IMR-90 (cell line): ENCODE measurements around the gene KRT6A. TPM values are rescaled to one million over a fixed set of nuclear protein-coding genes. Genes with fewer than 3 reads are reported as not detected.

Experiments used
- ATAC-seq: fragments of 200-7000 bp; cut with Tn5 transposase; 2 replicates; pipeline ENCODE4 v1.9.1; 2020; ENCODE audit warnings: low read depth, mild to moderate bottlenecking, moderate library complexity
- BruUV-seq: library from RNA; stranded (reverse); fragments of 400-500 nt; replicated peaks from 2 replicates; lab custom pipeline; 2021; lab: Mats Ljungman, UMichigan
- CTCF ChIA-PET: fragments of 300-600 bp; formaldehyde crosslinking; extraction: SDS; loops from one replicate; lab custom pipeline; 2021; ENCODE audit warnings: antibody characterized with exemption; lab: Yijun Ruan, JAX
- POLR2A ChIA-PET: fragments of 300-600 bp; sonication (Branson Sonifier 250); formaldehyde crosslinking; loops from one replicate; lab custom pipeline; 2022; ENCODE audit warnings: antibody characterized with exemption; ENCODE audit not compliant: unreplicated experiment; lab: Charles Lee
- DNase-seq: peaks from one replicate; pipeline ENCODE4 v3.0.0; 2013
- H2AFZ ChIP-seq: replicated peaks from 2 replicates; pipeline ENCODE3; 2013; ENCODE audit warnings: low read length, mild to moderate bottlenecking; ENCODE audit not compliant: poor library complexity
- H2AK5ac ChIP-seq: 2 replicates; pipeline ENCODE4 v1.6.1; 2013; ENCODE audit warnings: low read depth, low read length, inconsistent platforms
- H2AK9ac ChIP-seq: replicated peaks from 2 replicates; pipeline ENCODE3; 2013; ENCODE audit warnings: mild to moderate bottlenecking, low read depth, low read length, moderate library complexity; ENCODE audit not compliant: poor library complexity
- H2BK120ac ChIP-seq: 2 replicates; pipeline ENCODE4 v1.6.1; 2013; ENCODE audit warnings: low read depth, low read length, inconsistent platforms
- H2BK15ac ChIP-seq: 3 replicates; pipeline ENCODE4 v1.6.1; 2013; ENCODE audit warnings: low read depth, low read length, inconsistent platforms
- H2BK20ac ChIP-seq: 2 replicates; pipeline ENCODE4 v1.6.1; 2013; ENCODE audit warnings: low read depth, mild to moderate bottlenecking, inconsistent platforms, low read length, moderate library complexity
- H2BK5ac ChIP-seq: 2 replicates; pipeline ENCODE4 v1.6.1; 2013; ENCODE audit warnings: mild to moderate bottlenecking, low read depth, low read length, inconsistent platforms; ENCODE audit not compliant: poor library complexity, severe bottlenecking
- H3K14ac ChIP-seq: replicated peaks from 2 replicates; pipeline ENCODE4 v1.6.1; 2013; ENCODE audit warnings: low read depth, low read length, inconsistent platforms
- H3K18ac ChIP-seq: 2 replicates; pipeline ENCODE4 v1.6.1; 2013; ENCODE audit warnings: low read depth, low read length, control low read depth
- H3K23ac ChIP-seq: 2 replicates; pipeline ENCODE4 v1.6.1; 2013; ENCODE audit warnings: low read depth, low read length, inconsistent platforms
- H3K27ac ChIP-seq: 2 replicates; pipeline ENCODE4 v1.5.1; 2013; ENCODE audit warnings: mild to moderate bottlenecking, control low read depth, low read length; ENCODE audit not compliant: insufficient read depth
- H3K27me3 ChIP-seq: 2 replicates; pipeline ENCODE4 v1.6.1; 2013; ENCODE audit warnings: low read length; ENCODE audit not compliant: control insufficient read depth, insufficient read depth
- H3K36me3 ChIP-seq: 2 replicates; pipeline ENCODE4 v1.6.1; 2013; ENCODE audit warnings: low read length, mixed read lengths; ENCODE audit not compliant: control insufficient read depth, insufficient read depth
- H3K4ac ChIP-seq: 2 replicates; pipeline ENCODE4 v1.6.1; 2013; ENCODE audit warnings: low read depth, low read length, inconsistent platforms
- H3K4me1 ChIP-seq: 2 replicates; pipeline ENCODE4 v1.6.1; 2013; ENCODE audit warnings: low read length, mixed read lengths; ENCODE audit not compliant: control insufficient read depth, insufficient read depth
- H3K4me2 ChIP-seq: 2 replicates; pipeline ENCODE4 v1.6.1; 2013; ENCODE audit warnings: low read depth, mild to moderate bottlenecking, control low read depth, low read length, moderate library complexity
- H3K4me3 ChIP-seq: 2 replicates; pipeline ENCODE4 v1.5.1; 2013; ENCODE audit warnings: low read depth, mild to moderate bottlenecking, control low read depth, low read length, moderate library complexity; ENCODE audit not compliant: insufficient read depth
- H3K56ac ChIP-seq: 2 replicates; pipeline ENCODE4 v1.6.1; 2013; ENCODE audit warnings: low read length, inconsistent platforms; ENCODE audit not compliant: insufficient read depth; ENCODE audit errors: extremely low read depth
- H3K79me1 ChIP-seq, 2 experiments: 2 replicates each; pipeline ENCODE4 v1.6.1; 2013; ENCODE audit warnings: low read length in 2 of 2, inconsistent platforms in 1 of 2, low read depth in 1 of 2
- H3K9ac ChIP-seq: 2 replicates; pipeline ENCODE4 v1.6.1; 2013; ENCODE audit warnings: low read depth, low read length, control low read depth
- H3K9me1 ChIP-seq: 2 replicates; pipeline ENCODE4 v1.6.1; 2013; ENCODE audit warnings: low read length, inconsistent platforms; ENCODE audit not compliant: insufficient read depth
- H3K9me3 ChIP-seq: 2 replicates; pipeline ENCODE4 v1.6.1; 2013; ENCODE audit warnings: low read length; ENCODE audit not compliant: control insufficient read depth, insufficient read depth
- H4K20me1 ChIP-seq: 2 replicates; pipeline ENCODE4 v1.6.1; 2013; ENCODE audit warnings: low read length, inconsistent platforms; ENCODE audit not compliant: insufficient read depth
- H4K5ac ChIP-seq: 2 replicates; pipeline ENCODE4 v1.6.1; 2013; ENCODE audit warnings: mild to moderate bottlenecking, low read depth, low read length, control low read depth
- H4K8ac ChIP-seq, 2 experiments: 2 replicates each; pipeline ENCODE4 v1.6.1; 2013; ENCODE audit warnings: low read depth in 2 of 2, low read length in 2 of 2, control low read depth in 1 of 2, inconsistent platforms in 1 of 2
- H4K91ac ChIP-seq: 2 replicates; pipeline ENCODE4 v1.6.1; 2013; ENCODE audit warnings: low read depth, low read length, inconsistent platforms; ENCODE audit not compliant: insufficient read depth
- BHLHE40 ChIP-seq: fragments of 150-350 bp; IDR thresholded peaks from 2 replicates; pipeline ENCODE4 v1.6.1; 2016; ENCODE audit warnings: mild to moderate bottlenecking, low read depth, low read length
- CEBPB ChIP-seq: IDR thresholded peaks from 2 replicates; pipeline ENCODE4 v1.6.1; 2012; ENCODE audit warnings: low read depth, low read length, improper control_type of control experiment
- CHD1 ChIP-seq: IDR thresholded peaks from 2 replicates; pipeline ENCODE4 v1.6.1; 2012; ENCODE audit warnings: low read depth, low read length, improper control_type of control experiment
- CTCF ChIP-seq: conservative IDR thresholded peaks from 2 replicates; pipeline ENCODE4 v1.5.1; 2012; ENCODE audit warnings: mild to moderate bottlenecking, low read depth, low read length, improper control_type of control experiment
- FOS ChIP-seq: fragments of 150-350 bp; IDR thresholded peaks from 2 replicates; pipeline ENCODE4 v1.6.1; 2016; ENCODE audit warnings: low read depth, low read length
- MAFK ChIP-seq: IDR thresholded peaks from 2 replicates; pipeline ENCODE4 v1.6.1; 2012; ENCODE audit warnings: low read depth, low read length, improper control_type of control experiment
- MAZ ChIP-seq: IDR thresholded peaks from 2 replicates; pipeline ENCODE4 v1.6.1; 2012; ENCODE audit warnings: low read depth, mild to moderate bottlenecking, low read length, improper control_type of control experiment, moderate library complexity, borderline replicate concordance
- MXI1 ChIP-seq: IDR thresholded peaks from 2 replicates; pipeline ENCODE4 v1.6.1; 2012; ENCODE audit warnings: low read depth, mild to moderate bottlenecking, low read length, moderate library complexity, borderline replicate concordance
- NFE2L2 ChIP-seq: fragments of 150-350 bp; IDR thresholded peaks from 2 replicates; pipeline ENCODE4 v1.6.1; 2016; ENCODE audit warnings: low read depth, mild to moderate bottlenecking, low read length
- POLR2A ChIP-seq: IDR thresholded peaks from 2 replicates; pipeline ENCODE4 v1.6.1; 2012; ENCODE audit warnings: mild to moderate bottlenecking, low read depth, low read length
- RAD21 ChIP-seq: IDR thresholded peaks from 2 replicates; pipeline ENCODE4 v1.6.1; 2012; ENCODE audit warnings: low read length, improper control_type of control experiment
- RCOR1 ChIP-seq: IDR thresholded peaks from 2 replicates; pipeline ENCODE4 v1.6.1; 2012; ENCODE audit warnings: mild to moderate bottlenecking, low read length, improper control_type of control experiment; ENCODE audit not compliant: insufficient replicate concordance
- RFX5 ChIP-seq: IDR thresholded peaks from 2 replicates; pipeline ENCODE4 v1.8.0; 2012; ENCODE audit warnings: low read depth, mild to moderate bottlenecking, low read length, moderate library complexity
- SMC3 ChIP-seq: fragments of 150-350 bp; IDR thresholded peaks from 2 replicates; pipeline ENCODE4 v1.6.1; 2016; ENCODE audit warnings: low read depth, mild to moderate bottlenecking, antibody characterized with exemption, low read length, moderate library complexity
- WGBS, 2 experiments: methylation state at CpG; one replicate each; pipeline versions ENCODE4 v1.1.5 to v1.1.7; 2013; ENCODE audit warnings: missing lambda C conversion rate in 2 of 2; ENCODE audit not compliant: insufficient read length in 1 of 2; ENCODE audit errors: extremely low coverage in 2 of 2; 5-methylcytosine and 5-hydroxymethylcytosine counted together
- dilution Hi-C: fragments of 300-500 bp; cut with HindIII; formaldehyde crosslinking; loops from one replicate; pipeline ENCODE4 v1.14.3; 2018; ENCODE audit warnings: low sequenced_read_pairs; ENCODE audit not compliant: unreplicated experiment
- in situ Hi-C: fragments of 300-500 bp; cut with MboI; formaldehyde crosslinking; loops from 3 replicates; pipeline ENCODE4 v1.14.3; 2019; ENCODE audit warnings: low sequenced_read_pairs, inconsistent platforms, mixed read lengths
- intact Hi-C: fragments of 100-400 bp; cut with micrococcal nuclease; formaldehyde crosslinking; loops from 2 replicates; pipeline ENCODE4 v1.10.0; 2022
- polyA plus RNA-seq, 3 experiments: library from polyadenylated mRNA; depleted of rRNA; stranded (reverse); fragments of >200 nt; gene quantifications; 2 replicates each; pipeline ENCODE4 v1.2.3, GENCODE V29; 2012; ENCODE audit warnings: low replicate concordance in 1 of 3
- total RNA-seq: library from RNA; depleted of rRNA; stranded (reverse); fragments of >200 nt; gene quantifications from 2 replicates; pipeline ENCODE4 v1.2.3, GENCODE V29; 2012
- TF ChIP-seq, protein P1 (sequence below): fragments of 150-350 bp; IDR thresholded peaks from 2 replicates; pipeline ENCODE4 v1.6.1; 2016; ENCODE audit warnings: low read depth, mild to moderate bottlenecking, low read length, moderate library complexity, borderline replicate concordance

Gene KRT6A
- total and polyA plus RNA-seq, 2 of the 4 experiments (the other 2 are of a cell fraction): not detected

DNA sequence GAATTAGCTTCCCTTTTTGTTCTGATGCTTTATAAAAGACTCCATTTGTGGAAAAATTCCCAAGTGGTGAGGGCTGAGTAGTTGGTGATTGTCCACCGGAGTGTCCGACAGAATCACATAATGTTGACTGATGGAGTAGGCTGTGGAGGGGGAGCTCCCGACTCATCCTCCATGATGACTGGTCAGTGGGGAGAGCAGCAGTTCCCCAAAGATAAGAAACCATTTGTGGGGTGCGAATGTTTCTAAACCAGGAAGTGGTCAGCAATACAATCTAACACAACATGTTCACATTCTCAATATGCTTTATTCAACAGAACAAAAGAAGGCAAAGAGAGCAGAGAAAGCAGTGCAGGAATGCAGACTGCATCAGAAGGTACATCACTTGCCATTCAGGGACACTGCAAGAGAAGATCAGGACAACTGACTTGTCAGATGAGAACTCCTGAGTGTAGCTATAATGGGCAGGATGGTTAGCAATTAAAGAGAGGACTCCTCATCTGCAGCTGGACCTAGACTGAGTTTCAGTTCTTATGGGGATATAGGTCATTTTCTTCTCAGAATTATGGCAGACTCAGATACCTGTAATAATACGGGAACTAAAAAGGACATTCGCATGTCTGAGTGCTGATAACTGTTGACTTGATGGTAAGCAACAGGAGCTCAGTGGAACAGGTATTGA lies 46.6 kb downstream of the KRT6A start:
- Histone ChIP-seq H2BK15ac (no peak overlapping the region), H4K20me1 (no peaks in the 10 kb centered on the region), H4K91ac (no peak overlapping the region), H3K4me3 (no peak overlapping the region), H3K4ac (no peak overlapping the region), H2AK9ac (no peak overlapping the region), H2BK5ac (no peak overlapping the region), H3K27ac (no peak overlapping the region), H2BK120ac (no peak overlapping the region), H3K23ac (no peak overlapping the region), H3K14ac (no peak overlapping the region), H3K27me3 (peaks cover 10% of the 10 kb centered on the region), H3K4me2 (no peak overlapping the region), H2BK20ac (no peak overlapping the region), H3K9me3 (no peaks in the 10 kb centered on the region), H3K9me1 (no peaks in the 10 kb centered on the region), H3K4me1 (no peaks in the 10 kb centered on the region; the same call in 1 of the 2 replicates), H3K36me3 (no peaks in the 10 kb centered on the region), H4K5ac (no peak overlapping the region), H4K8ac (no peak overlapping the region), H3K56ac (no peak overlapping the region), H3K9ac (no peak overlapping the region), H2AK5ac (no peak overlapping the region), H3K18ac (no peak overlapping the region), H2AFZ (no peak overlapping the region), H3K79me1 (no peaks in the 10 kb centered on the region)
- ChIA-PET CTCF (no interaction called here), POLR2A (no interaction called here)
- dilution Hi-C loops: no loop called here
- 66% methylated on average over 4 of the region's 6 CpGs; no CpG with 5 or more reads in 1 of the 2 experiments for WGBS, 2 experiments
- DNase-seq (no peak), ATAC-seq (no peak)
- TF ChIP-seq RAD21 (no peak), NFE2L2 (no peak), CTCF (no peak), BHLHE40 (no peak), MXI1 (no peak), MAFK (no peak), RCOR1 (no peak), CHD1 (no peak), MAZ (no peak), POLR2A (no peak), FOS (no peak), SMC3 (no peak), CEBPB (no peak), RFX5 (no peak)
- TF ChIP-seq, protein P1, sequence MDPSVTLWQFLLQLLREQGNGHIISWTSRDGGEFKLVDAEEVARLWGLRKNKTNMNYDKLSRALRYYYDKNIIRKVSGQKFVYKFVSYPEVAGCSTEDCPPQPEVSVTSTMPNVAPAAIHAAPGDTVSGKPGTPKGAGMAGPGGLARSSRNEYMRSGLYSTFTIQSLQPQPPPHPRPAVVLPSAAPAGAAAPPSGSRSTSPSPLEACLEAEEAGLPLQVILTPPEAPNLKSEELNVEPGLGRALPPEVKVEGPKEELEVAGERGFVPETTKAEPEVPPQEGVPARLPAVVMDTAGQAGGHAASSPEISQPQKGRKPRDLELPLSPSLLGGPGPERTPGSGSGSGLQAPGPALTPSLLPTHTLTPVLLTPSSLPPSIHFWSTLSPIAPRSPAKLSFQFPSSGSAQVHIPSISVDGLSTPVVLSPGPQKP: no peak
- no TSS peak for BruUV-seq
- intact Hi-C loops: no loop called here
- in situ Hi-C loops: no loop called here
